HuH-7.5 (cell line): ENCODE measurements around the gene VIPR2.

ENCODE experiments used
- DNase-seq: peaks from one replicate; pipeline ENCODE4 v3.0.0; 2011; ENCODE audit warnings: low spot score

Gene VIPR2

DNA sequence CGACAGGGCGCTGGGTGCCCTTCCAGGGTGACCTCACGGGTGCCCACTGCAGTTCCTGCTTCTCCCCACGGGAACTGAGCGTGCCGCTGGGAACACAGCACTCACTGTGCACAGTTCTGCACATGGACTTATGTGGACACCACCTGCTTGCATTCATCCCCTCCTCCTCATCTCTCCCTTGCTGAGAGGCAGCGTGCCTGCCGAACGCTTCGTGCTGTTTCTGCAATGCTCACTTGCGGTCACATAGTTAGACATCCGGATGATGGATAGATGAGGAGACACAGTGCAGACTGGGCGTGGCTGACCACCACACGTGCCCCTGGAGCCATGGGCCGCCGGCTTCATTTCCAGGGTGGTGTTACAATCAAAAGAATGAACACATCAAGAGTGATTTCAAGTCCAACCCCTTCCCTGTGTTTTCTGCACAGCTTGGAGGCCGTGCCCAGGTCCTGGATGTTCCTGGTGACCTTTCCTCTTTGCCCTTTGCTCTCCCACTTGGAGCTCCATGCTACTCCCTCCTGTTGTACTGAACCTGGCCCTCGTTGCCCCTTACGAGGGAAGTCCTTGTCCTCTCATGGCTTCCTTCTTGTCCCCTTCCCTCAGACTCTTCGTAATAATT, 119.4 kb downstream of the VIPR2 start:
- no peak for DNase-seq

- no peak for DNase-seq
Observed at GRCh38 chr7:159024280-159024951, 120.3 kb downstream of the VIPR2 start.

DNA sequence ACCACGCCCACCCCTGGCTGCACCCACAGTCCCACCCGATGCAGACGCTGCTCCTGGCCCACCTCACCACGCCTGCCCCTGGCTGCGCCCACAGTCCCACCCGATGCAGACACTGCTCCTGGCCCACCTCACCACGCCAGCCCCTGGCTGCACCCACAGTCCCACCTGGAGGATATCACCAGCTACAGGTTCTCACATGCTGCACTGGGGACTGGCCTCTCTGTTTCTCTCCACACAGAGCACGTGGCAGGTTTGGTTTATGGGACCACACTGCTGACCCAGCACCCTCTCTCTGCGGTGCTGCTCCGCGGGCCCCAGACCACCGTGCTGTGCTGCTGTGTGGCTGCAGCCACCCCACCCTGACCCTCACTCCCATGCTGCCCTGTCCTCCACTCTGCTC, 120.9 kb downstream of the VIPR2 start:
- no peak for DNase-seq

DNA sequence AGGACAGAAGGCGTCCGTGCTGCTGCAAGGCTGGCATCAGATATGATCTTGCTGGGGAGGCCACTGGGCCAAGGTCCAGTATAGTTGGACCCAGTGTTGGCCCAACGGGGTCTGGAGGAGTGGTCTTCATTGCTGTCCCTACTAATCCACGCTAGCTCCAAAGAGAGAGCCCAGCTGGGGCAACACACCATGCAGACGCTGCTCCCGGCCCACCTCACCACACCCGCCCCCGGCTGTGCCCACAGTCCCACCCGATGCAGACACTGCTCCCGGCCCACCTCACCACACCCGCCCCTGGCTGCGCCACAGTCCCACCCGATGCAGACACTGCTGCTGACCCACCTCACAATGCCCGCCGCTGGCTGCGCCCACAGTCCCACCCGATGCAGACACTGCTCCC, 121.5 kb downstream of the VIPR2 start:
- no peak for DNase-seq

DNA sequence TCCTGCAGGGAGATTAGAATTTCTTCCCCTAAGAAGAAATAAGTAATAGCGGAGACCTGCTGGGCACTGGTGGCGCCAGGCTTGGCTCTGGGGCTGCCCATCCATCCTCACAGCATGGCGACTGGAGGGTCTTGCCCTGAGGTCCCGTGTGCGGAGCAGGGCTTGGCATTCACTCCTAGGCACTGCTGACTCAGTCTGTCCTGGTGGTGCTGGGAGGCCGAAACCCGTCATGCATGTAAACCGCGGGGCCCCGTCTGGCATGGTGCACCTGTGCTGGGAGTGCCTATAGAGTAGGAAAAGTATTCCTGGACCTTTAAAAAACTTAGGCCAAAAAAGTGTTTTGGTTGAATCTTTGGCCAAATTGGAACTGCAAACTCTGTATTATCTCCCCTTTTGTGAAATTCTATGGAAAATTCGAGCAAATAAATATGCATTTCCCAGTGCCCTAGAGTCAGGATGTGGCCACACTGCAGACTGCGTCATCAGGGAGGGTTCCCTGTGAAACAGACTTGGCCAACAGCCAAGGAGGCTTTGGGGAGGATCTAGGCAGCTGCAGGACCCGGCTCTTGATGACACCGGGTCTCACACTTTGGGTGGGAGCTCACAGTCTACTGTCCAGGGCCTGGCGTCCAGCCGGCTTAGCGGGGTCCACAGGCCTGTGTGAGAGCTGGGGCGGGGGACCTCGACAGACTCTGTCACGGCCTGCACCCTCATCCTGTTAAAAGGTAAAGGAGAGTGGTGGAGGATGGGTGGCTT, 122.3 kb downstream of the VIPR2 start:
- no peak for DNase-seq

DNA sequence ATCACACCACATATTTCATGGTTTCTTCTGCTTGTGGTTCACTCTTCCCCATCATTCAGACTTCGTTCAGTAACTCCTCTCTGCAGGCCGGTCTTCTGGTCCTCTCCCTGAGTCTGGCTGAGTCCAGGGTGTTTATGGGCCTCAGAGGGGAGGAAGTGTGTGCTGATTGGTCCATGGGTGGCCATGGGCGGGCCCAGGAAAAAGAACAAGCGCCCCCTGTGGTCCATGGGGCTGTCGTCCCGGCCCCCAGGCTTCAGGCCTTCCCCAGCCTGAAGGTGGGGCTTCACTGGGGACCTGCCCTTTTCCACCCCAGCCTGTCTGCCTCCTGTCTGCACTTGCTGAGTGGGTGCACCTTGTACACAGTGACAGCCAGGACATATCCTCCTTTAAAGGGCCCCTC, 123.7 kb downstream of the VIPR2 start:
- DNase-seq = no peak

- no peak for DNase-seq
Observed at GRCh38 chr7:159019111-159019510, 125.6 kb downstream of the VIPR2 start.

GRCh38 chr7:159017741-159018140, 126.9 kb downstream of the VIPR2 start:
- no peak for DNase-seq

DNA sequence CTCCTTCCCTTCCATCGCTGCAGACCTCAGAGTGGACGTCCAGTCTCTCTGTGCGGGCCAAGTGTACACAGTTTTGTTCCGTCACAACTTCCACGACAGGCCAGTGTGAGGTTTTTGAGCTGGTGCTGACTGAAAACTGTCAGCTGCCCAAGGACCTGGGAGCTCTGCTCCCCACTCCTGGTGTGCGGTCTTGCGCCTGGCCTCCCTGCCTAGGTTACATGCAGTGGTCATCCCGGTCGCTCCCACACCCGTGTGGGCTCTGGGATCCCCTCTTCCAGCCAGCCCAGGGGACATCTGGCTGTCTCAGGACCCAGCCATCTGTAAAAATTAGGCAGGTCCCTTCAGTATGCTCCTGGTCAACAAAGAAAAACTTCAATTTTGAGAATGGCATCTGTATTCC, 127.5 kb downstream of the VIPR2 start:
- no peak for DNase-seq

- no peak for DNase-seq
Observed at GRCh38 chr7:159016591-159016990, 128.1 kb downstream of the VIPR2 start.

DNA sequence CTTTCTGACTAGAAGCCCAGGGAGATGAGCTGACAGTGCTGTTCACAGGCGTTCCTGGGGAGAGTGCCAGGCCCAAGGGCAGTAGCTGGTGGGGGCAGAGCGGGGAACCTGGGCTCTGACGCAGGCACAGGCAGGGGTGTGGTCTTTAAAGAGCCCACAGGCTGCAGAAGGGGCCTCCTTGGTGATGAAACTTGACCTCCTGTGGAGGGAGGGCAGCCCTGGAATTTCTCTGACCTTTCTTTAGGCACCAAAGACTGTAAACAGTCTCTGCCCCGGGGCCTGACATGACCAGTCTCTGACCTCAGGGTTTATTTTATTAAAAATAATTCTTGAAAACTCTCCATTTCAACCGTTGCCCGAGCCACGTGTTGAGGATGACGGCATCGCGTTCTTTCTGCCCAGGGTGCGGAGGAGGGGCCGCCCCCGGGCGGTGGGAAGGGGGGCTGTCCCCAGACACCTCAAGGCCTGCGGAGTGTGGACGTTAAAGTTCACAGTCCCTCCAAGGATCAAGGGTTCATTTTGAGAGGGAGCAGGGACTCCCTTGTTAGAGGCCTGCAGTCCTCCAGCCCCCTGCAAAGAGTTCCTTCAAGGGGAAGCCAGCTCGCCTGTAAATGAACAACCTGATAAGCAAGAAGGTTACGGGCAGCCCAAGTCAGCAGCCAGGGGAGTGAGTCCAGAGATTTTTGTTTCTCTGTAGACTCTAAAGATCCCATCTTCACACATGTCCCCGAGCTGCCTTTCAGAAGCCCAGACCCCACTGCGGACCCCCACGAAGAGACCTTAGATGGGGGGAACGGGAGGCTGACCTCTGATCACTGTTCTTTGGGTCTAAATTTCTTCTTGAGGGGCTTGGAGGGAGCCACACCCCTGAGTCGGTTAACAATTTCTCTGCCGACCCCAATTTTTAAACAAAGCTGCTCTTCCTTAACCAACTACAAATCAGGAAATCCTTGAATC, 128.9 kb downstream of the VIPR2 start:
- peak; percentile 25 for DNase-seq

- no peak for DNase-seq
Observed at GRCh38 chr7:159015081-159015453, 129.6 kb downstream of the VIPR2 start.

- no peak for DNase-seq
Observed at GRCh38 chr7:159014297-159015062, 130.2 kb downstream of the VIPR2 start.

GRCh38 chr7:159013825-159014289, 130.8 kb downstream of the VIPR2 start:
- DNase-seq = no peak

DNA sequence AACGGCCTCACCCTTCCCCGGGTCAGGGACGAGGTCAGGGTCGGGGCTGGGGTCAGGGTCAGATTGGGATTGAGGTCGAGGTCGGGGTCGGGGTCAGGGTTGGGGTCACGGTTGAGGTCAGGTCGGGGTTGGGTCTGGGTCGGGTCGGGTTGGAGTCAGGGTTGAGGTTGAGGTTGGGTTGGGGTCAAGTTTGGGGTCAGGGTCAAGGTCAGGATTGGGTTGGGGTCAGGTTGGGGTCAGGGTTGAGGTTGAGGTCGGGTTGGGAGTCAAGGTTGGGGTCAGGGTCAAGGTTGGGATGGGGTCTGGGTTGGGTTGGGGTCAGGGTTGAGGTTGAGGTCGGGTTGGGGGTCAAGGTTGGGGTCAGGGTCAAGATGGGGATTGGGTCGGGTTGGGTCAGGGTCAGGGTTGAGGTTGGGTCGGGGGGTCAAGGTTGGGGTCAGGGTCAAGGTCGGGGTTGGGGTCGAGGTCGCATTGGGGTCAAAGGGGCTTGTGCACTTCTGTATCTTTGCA, 131.4 kb downstream of the VIPR2 start:
- no peak for DNase-seq

DNA sequence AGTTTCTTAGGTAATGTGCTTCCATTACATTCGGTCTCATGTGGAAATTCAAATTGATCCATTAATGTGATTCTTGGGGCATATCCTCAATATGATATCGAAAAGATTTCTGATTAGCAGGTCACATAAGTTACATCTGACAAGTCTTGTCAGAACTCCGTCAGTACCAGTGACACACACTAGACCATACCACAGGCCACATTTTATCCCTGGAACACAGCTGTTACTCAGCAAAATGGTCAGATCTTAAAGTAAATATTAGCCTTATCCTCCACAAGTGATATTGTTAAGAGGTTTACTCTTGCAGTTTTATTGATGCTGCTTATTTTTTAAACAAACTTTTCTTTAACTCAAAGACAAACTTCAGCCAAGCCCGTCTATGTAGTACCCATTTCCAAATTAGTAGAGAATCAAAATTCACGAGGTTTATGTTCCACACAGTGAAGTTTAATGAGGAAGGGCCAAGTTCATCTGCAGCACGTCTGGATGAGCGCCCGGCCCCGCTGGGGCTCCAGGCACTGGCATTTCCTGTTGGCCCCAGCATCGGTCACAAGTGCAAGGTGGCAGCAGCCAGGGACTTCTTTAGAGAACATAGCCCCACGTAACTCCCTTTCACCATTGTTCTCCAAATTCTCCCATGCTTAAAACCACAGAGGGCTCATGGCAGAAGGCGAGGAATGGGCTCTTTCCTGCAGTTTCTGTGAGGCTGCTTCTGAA, 132.2 kb downstream of the VIPR2 start:
- no peak for DNase-seq

DNA sequence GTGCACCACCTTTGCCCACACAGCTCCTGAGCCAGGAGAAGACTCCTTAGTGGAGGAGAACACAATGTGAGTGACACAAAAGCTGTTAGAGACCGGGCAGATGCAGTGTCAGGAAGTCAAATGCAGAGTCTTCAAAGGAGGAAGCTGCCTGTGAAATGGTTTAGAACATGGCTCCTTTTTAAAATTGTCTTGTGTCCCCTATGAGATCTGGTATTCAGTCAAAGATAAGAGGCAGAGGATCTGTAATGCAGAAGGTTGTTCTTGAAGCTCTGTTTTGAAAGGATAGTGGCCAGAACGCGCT, 133.0 kb downstream of the VIPR2 start:
- DNase-seq = no peak

DNA sequence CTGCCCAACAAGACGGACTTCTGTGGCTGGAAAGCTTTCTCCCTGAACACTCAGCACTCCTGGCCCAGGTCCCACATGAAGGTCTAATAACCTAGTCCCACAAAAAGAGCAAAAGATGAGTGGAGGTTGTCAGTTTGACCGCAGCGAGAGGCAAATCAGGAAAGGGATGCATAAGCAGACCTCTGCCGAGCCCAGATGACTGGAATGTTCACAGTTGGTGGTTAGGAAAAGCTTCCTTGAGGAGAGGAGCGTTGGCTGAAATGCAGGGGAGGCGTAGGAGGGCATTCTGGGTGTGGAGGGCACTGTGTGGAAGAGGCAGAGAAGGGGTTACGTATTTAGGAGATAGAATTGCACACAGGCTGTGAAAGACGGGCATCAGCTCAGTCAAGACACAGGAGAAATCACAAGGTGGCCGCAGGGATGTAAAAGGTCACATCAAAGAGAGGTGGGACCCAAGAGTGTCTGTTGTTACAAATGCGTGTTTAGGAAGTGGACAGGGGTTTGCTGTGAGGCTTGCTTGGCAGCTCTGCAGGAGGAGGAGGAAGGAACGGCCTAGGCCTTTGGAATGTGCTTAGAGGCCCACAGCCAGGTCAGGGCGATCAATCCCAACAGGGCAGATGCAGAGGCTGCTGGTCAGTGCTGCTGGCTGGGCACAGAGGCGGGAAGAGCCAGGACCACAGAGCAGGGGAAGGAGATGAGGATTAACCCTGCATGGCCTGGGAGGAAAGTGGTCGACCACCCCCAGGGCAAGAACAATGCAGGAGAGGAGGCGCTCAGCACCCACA, 133.5 kb downstream of the VIPR2 start:
- DNase-seq = no peak

DNA sequence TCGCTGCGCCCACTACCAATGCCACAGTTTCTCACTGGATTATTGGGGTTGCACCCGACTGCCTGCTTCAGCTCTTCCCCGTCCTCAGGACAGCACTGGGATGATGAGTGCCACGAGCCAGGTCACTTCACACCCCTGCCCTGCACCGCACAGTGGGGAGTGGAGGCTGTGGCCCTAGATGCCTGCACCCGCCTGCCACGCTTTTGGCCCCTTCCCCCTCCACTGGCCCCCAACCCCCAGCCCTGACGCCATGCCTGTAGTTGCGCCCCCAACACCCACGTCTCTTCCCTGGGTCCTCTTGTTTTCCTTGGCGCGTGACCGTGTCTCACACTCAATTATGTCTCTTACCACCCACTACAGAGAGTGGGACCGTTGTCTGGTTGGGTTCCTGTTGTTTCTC, 134.3 kb downstream of the VIPR2 start:
- DNase-seq = no peak

DNA sequence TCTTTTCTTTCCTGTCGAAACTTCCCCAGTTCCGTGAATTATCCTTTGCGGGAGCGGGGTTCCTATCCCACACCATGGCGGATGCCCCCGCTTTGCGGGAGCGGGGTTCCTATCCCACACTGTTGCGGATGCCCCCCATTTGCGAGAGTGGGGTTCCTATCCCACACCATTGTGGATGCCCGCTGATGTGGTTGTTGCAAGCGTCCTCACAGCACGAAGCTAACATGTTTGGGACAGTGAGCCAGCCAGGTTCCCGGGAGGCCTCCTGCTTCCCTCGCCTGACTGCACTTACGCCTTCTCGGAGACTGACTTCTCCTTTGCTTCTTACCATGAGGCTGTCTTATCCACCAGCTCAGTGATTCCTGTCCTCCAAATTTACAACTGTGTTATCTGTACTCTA, 134.7 kb downstream of the VIPR2 start:
- no peak for DNase-seq
